GM19238 (cell line): ENCODE results near the gene ALG8.
A peak's percentile ranks its signal among the peaks of the same experiment; 100 is the strongest.
"Not testable (repeated sequence)": the region's sequence is repeated elsewhere in the genome, so short reads cannot be mapped to it uniquely, and the experiment has no call there.

ENCODE experiments used
- DNase-seq: peaks from one replicate; pipeline ENCODE4 v3.0.0; 2011; ENCODE audit warnings: low spot score; ENCODE audit not compliant: insufficient read length

Gene ALG8

GRCh38 chr11:78100676-78101472 lies 38.6 kb downstream of the ALG8 start:
- no peak for DNase-seq

GRCh38 chr11:78100261-78100660 lies 39.2 kb downstream of the ALG8 start:
- DNase-seq = no peak

- DNase-seq = no peak
Observed at GRCh38 chr11:78099666-78100065, 39.8 kb downstream of the ALG8 start.

GRCh38 chr11:78097666-78098385 lies 41.6 kb downstream of the ALG8 start:
- DNase-seq = no peak

- no peak for DNase-seq
Observed at GRCh38 chr11:78094250-78094649, 45.2 kb downstream of the ALG8 start.

GRCh38 chr11:78086521-78087074 lies 52.8 kb downstream of the ALG8 start:
- DNase-seq = not testable (repeated sequence)

- DNase-seq = no peak
Observed at GRCh38 chr11:78085972-78086371, 53.5 kb downstream of the ALG8 start.

- not testable (repeated sequence) for DNase-seq
Observed at GRCh38 chr11:78084506-78084905, 54.9 kb downstream of the ALG8 start.

GRCh38 chr11:78083021-78083420 lies 56.4 kb downstream of the ALG8 start:
- DNase-seq = no peak

- DNase-seq = no peak
Observed at GRCh38 chr11:78082146-78082545, 57.3 kb downstream of the ALG8 start.

- no peak for DNase-seq
Observed at GRCh38 chr11:78081583-78081982, 57.8 kb downstream of the ALG8 start.

GRCh38 chr11:78080818-78081495 lies 58.5 kb downstream of the ALG8 start:
- DNase-seq = no peak

GRCh38 chr11:78080084-78080817 lies 59.2 kb downstream of the ALG8 start:
- DNase-seq = no peak

GRCh38 chr11:78079232-78080083 lies 60.0 kb downstream of the ALG8 start, which contains the start of gene NDUFC2:
Gene NDUFC2, minus strand, starts transcription at chr11:78079862. Its CDS starts 118 bp downstream, at chr11:78079744.
- peak; percentile 71 for DNase-seq

- DNase-seq = no peak
Observed at GRCh38 chr11:78078218-78079167, 60.9 kb downstream of the ALG8 start.

- DNase-seq = not testable (repeated sequence)
Observed at GRCh38 chr11:78077592-78077991, 61.8 kb downstream of the ALG8 start.

- no peak for DNase-seq
Observed at GRCh38 chr11:78076733-78077403, 62.6 kb downstream of the ALG8 start.

GRCh38 chr11:78074756-78075155 lies 64.7 kb downstream of the ALG8 start:
- no peak for DNase-seq
